Thymus (tissue), 11 donors: ENCODE measurements around the gene TMEM132A. TPM values are rescaled to one million over a fixed set of nuclear protein-coding genes. Genes with fewer than 3 reads are reported as not detected.

Experiments used
- DNase-seq, 9 donors: peaks; one replicate each; pipeline ENCODE4 v3.0.0-alpha.2; 2013; ENCODE audit warnings: low spot score in 9 of 9, low read depth in 6 of 9, missing footprints in 1 of 9
- H3K27ac ChIP-seq, 2 donors: one replicate each; pipeline ENCODE4 v1.5.1; 2013; ENCODE audit warnings: control low read depth in 1 of 2, low read depth in 1 of 2, low read length in 1 of 2, mild to moderate bottlenecking in 1 of 2, moderate library complexity in 1 of 2
- H3K27me3 ChIP-seq, 2 donors: one replicate each; pipeline ENCODE4 v1.5.1; 2013; ENCODE audit warnings: low read length in 1 of 2; ENCODE audit not compliant: control insufficient read depth in 2 of 2, insufficient read depth in 1 of 2
- H3K36me3 ChIP-seq, 2 donors: one replicate each; pipeline ENCODE4 v1.5.1; 2013; ENCODE audit warnings: low read length in 1 of 2, mild to moderate bottlenecking in 1 of 2, moderate library complexity in 1 of 2; ENCODE audit not compliant: control insufficient read depth in 2 of 2, insufficient read depth in 2 of 2
- H3K4me1 ChIP-seq, 2 donors: one replicate each; pipeline ENCODE4 v1.5.1; 2013; ENCODE audit warnings: low read length in 2 of 2; ENCODE audit not compliant: control insufficient read depth in 2 of 2, insufficient read depth in 2 of 2
- H3K4me3 ChIP-seq, 2 donors: one replicate each; pipeline ENCODE4 v1.5.1; 2013; ENCODE audit warnings: low read length in 2 of 2, control low read depth in 1 of 2, mild to moderate bottlenecking in 1 of 2
- H3K9me3 ChIP-seq, 2 donors: one replicate each; pipeline ENCODE4 v1.5.1; 2013; ENCODE audit warnings: low read length in 1 of 2, mild to moderate bottlenecking in 1 of 2; ENCODE audit not compliant: control insufficient read depth in 2 of 2, insufficient read depth in 1 of 2
- WGBS: extraction: QIAGEN DNeasy Blood & Tissue Kit; methylation state at CpG from one replicate; pipeline ENCODE4 v1.1.7; 2013; 5-methylcytosine and 5-hydroxymethylcytosine counted together
- polyA plus RNA-seq: library from polyadenylated mRNA; stranded (reverse); fragments of 200-250 nt; gene quantifications from one replicate; pipeline ENCODE4 v1.2.3, GENCODE V29; 2013
- total RNA-seq: library from RNA; stranded (reverse); fragments of 120-200 nt; gene quantifications from one replicate; pipeline ENCODE4 v1.2.4, GENCODE V29; 2013
- donor health status: healthy.

Gene TMEM132A
- total and polyA plus RNA-seq, 2 donors: 4.6 to 5.7 TPM

DNA sequence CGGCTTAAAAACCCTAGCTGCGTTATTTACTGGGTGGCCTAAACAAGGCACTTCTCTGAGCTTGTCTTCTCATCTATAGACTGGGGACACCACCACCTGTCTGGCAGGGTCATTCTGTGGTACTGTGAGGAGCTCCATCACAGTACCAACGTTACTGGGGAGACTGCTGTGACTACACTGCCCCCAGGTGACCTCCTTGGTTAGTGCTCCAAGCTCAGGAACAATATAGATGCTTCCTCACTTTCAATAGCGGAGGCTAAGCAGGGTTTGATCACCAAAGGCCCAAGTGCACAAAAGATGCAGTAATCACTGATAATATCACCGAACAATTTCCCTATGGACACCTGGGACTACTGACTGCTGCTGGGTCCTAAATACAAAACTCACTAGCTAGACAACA is 36.7 kb upstream of the TMEM132A start:
- no peak overlapping the region for H3K4me3 ChIP-seq
- no peaks in the 10 kb centered on the region for H3K27me3 ChIP-seq
- H3K27ac ChIP-seq: peak overlapping the region in 1 of 2 donors; percentile 30
- DNase-seq: peak in 5 of 9 donors; percentile 60 to 86 (median 71)
- WGBS: 67% methylated on average over 5 of the region's 5 CpGs
- peaks cover 28 to 31% of the 10 kb centered on the region in 2 donors for H3K36me3 ChIP-seq
- H3K4me1 ChIP-seq: peaks cover 0 to 12% of the 10 kb centered on the region in 2 donors
- no peaks in the 10 kb centered on the region for H3K9me3 ChIP-seq

DNA sequence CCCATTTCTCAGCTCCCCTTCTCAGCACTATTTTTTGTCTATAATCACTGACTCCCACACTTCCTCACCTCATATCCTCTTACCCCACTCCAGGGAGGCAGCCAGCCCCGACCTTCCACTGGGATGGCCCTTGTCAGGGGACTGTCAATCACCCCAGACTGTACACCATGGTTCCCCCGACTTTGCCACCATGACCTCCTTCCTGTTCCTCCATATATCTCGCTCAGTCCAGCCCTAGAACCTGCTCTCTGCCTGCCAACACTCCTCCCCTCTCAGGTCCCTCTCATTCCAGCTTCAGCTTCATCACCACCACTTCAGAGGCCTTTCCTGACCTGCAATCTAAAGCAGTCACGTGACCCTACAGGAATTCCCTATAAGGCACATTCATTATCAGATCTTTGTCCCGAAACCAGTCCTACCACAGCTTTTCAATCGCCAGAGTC is 34.4 kb upstream of the TMEM132A start:
- WGBS: 69% methylated on average over 6 of the region's 6 CpGs
- DNase-seq: no peak
- Histone ChIP-seq H3K4me3 (no peak overlapping the region), H3K4me1 (peaks cover 0 to 12% of the 10 kb centered on the region in 2 donors), H3K36me3 (peaks cover 37 to 47% of the 10 kb centered on the region in 2 donors), H3K27me3 (no peaks in the 10 kb centered on the region), H3K27ac (no peak overlapping the region), H3K9me3 (no peaks in the 10 kb centered on the region)

DNA sequence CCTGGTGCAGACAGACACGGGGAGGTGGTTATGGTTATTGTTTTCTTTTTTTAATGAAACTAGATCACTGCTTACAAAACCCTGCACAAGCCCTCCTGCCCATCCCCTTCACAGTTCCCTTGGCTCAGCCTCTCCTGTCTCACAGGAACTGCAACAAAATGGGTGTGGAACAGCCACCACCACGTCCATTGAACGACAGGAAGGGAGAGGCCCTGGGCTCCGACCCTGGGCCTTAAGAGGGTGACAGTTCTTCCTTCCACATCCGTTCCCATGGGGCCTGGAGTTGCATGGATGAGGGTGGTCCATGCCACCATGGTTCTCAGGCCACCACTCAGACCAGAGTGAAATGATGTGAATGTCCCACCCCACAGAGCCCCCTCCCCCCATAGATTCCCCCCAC is 33.6 kb upstream of the TMEM132A start:
- no peak overlapping the region for H3K27ac ChIP-seq
- no peak overlapping the region for H3K4me3 ChIP-seq
- H3K9me3 ChIP-seq: no peaks in the 10 kb centered on the region
- H3K36me3 ChIP-seq: peaks cover 43 to 55% of the 10 kb centered on the region in 2 donors
- H3K4me1 ChIP-seq: peaks cover 0 to 12% of the 10 kb centered on the region in 2 donors
- H3K27me3 ChIP-seq: no peaks in the 10 kb centered on the region
- DNase-seq: no peak
- 89% methylated on average over 5 of the region's 5 CpGs for WGBS

DNA sequence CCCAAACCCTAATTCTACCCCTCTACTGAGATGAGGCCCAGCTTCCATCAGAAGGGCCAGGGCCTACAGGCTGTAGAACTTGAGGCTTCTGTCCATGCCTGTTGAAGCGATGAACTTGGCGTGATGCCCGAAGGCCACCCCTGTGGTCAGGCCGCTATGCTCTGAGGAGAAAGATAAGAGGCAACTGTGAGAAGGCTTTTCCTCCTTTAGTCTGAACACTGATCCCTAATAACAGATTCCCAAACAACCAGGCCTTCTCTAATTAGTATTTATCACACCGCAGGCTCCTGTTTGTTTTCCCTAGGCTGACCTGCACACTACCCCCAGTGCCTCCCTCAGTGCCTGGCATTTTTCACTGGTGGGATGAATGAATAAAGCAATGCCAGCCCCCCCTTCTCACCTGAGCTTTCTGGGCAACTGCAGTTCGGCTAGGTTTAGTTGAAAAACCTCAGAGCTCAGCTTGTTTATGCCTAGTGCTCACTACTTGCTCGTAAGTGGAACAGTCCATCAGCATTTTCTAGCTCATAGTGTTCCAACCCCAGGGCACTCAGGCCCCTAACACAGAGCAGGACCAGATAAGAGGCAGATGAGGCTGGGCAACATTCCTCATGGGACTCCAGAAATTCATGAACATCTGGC is 33.0 kb upstream of the TMEM132A start:
- DNase-seq: no peak
- no peaks in the 10 kb centered on the region for H3K9me3 ChIP-seq
- peaks cover 49 to 61% of the 10 kb centered on the region in 2 donors for H3K36me3 ChIP-seq
- H3K4me3 ChIP-seq: no peak overlapping the region
- peaks cover 0 to 12% of the 10 kb centered on the region in 2 donors for H3K4me1 ChIP-seq
- WGBS: 95% methylated on average over 7 of the region's 7 CpGs
- H3K27me3 ChIP-seq: no peaks in the 10 kb centered on the region
- no peak overlapping the region for H3K27ac ChIP-seq

DNA sequence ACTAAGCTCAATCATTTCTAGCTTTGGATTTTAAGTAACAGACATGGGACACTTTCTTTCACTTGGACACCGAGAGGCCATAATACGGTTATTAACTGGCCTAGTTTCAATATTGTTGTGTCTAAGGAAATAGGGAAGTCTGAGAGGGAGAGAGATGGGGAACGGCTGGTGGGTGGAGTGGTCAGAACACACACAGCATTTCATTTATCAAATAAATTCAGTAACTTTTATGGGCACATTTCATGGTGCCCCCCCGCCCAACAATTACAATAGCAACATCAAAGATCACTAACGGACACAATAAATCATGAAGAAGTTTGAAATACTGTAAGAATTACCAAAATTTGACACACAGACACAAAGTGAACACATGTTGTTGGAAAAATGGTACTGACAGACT is 28.6 kb upstream of the TMEM132A start:
- peaks cover 72 to 91% of the 10 kb centered on the region in 2 donors for H3K36me3 ChIP-seq
- no peak overlapping the region for H3K27ac ChIP-seq
- 96% methylated on average over 5 of the region's 5 CpGs for WGBS
- H3K27me3 ChIP-seq: no peaks in the 10 kb centered on the region
- peaks cover 0 to 3% of the 10 kb centered on the region in 2 donors for H3K4me1 ChIP-seq
- H3K9me3 ChIP-seq: no peaks in the 10 kb centered on the region
- no peak overlapping the region for H3K4me3 ChIP-seq
- no peak for DNase-seq

DNA sequence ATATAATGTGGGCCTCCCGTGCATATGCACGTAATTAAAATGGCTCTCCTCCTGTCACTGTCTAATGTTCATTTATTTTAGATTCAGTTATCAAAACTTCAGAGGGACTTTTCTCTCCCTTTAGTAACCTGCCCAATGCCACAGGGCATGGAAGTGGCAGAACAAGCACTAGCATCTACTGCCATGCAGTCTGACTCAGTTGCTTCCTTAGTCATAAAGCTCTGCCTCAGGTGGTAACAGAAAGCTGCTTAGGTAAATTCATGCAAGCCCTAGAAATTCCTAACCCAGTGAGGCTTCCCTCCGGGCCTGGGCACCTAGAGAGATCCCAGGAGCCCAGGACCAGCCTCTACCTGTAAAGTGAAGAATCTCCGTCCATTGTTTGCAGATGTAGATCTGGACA is 26.8 kb upstream of the TMEM132A start:
- WGBS: 99% methylated on average over 4 of the region's 4 CpGs
- Histone ChIP-seq H3K9me3 (no peaks in the 10 kb centered on the region), H3K4me1 (peaks cover 0 to 3% of the 10 kb centered on the region in 2 donors), H3K27me3 (no peaks in the 10 kb centered on the region), H3K36me3 (peaks cover 75 to 92% of the 10 kb centered on the region in 2 donors), H3K27ac (no peak overlapping the region), H3K4me3 (no peak overlapping the region)
- DNase-seq: no peak

DNA sequence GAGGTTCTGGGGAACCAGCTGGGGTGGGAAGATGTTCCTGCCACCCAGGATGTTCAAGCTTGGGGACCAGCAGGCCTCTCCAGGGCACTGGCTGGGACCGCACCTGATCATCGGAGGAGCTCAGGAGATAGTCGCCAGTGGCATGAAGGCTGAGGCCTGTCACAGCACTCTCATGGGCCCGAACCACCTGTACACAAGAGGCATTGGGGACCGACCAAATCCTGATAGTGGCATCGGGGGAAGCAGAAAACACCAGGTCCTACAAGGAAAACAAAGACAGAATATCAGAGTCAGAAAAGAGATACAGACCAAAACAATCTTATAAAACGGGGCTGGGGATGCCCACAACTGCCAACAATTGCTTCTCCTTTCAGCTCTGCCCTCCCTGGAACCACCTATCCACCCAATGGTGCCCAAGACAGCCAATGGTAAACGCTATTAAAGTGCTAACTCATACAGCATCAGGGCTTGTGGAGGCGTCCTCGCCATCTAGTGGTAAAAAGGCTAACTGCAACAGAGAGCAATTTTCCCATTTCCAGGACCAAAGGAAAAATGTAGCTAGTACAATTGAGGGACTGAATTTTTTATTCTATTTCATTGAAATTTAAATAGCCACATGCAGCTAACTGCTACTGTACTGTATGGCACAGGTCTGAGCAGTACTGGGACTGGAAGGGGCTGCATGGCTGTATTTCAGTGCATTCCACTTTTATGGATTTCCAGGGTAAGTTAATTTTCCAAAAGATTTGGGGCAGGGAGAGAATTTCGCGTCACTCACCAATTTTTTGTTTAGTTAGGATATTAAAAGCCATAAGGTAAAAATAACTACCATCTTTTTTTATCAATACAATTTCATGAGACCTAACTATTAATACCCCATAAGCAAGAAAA is 25.0 kb upstream of the TMEM132A start:
- Histone ChIP-seq H3K27me3 (no peaks in the 10 kb centered on the region), H3K27ac (no peak overlapping the region), H3K4me1 (peaks cover 0 to 3% of the 10 kb centered on the region in 2 donors), H3K9me3 (no peaks in the 10 kb centered on the region), H3K4me3 (no peak overlapping the region), H3K36me3 (peaks cover 80 to 97% of the 10 kb centered on the region in 2 donors)
- whole genome bisulfite sequencing: 66% methylated on average over 12 of the region's 12 CpGs
- DNase-seq: peak in 1 of 9 donors; percentile 55

DNA sequence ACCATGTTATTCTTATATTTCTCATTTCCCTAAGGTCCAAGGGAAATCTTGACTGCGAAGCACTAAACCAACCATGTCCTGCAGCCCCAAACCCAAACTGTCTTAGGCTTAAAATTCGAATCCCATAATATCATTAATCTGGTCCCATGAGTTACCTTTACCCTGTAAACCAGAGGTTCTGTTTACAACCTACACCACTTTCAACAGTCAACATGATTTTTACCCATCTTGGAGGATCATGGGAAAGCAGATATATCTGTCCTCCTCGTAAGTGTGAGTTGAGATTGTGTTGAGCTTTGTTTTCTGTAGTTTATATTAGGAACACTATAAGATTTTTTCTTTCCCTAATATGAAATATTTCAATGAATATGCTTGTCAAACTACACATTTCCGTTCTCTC is 24.3 kb upstream of the TMEM132A start:
- Histone ChIP-seq H3K27me3 (no peaks in the 10 kb centered on the region), H3K4me1 (peaks cover 6 to 7% of the 10 kb centered on the region in 2 donors), H3K27ac (no peak overlapping the region), H3K4me3 (no peak overlapping the region), H3K9me3 (no peaks in the 10 kb centered on the region), H3K36me3 (peaks cover 78 to 91% of the 10 kb centered on the region in 2 donors)
- WGBS: 73% methylated on average over 4 of the region's 4 CpGs
- DNase-seq: no peak
